GM06990 (cell line): ENCODE results near the gene TCF12.

Source experiments
- DNase-seq: peaks from one replicate; pipeline ENCODE4 v3.0.0-alpha.2; 2011; ENCODE audit not compliant: insufficient read length; ENCODE audit errors: extremely low read depth
- H3K27me3 ChIP-seq: replicated peaks from 2 replicates; pipeline ENCODE4 v1.6.0; 2011; ENCODE audit warnings: low read length; ENCODE audit not compliant: control insufficient read depth, insufficient read depth
- H3K36me3 ChIP-seq: 2 replicates; pipeline ENCODE4 v1.5.1; 2011; ENCODE audit warnings: low read length; ENCODE audit not compliant: control insufficient read depth, insufficient read depth
- H3K4me3 ChIP-seq: replicated peaks from 2 replicates; pipeline ENCODE4 v1.5.1; 2011; ENCODE audit warnings: low read depth, mild to moderate bottlenecking, control low read depth, low read length
- CTCF ChIP-seq: IDR thresholded peaks from 2 replicates; pipeline ENCODE4 v1.5.1; 2011; ENCODE audit warnings: low read length, control low read depth, mild to moderate bottlenecking, inconsistent platforms; ENCODE audit not compliant: insufficient read depth, poor library complexity, severe bottlenecking

The TCF12 gene

GRCh38 chr15:57037548-57037947 is 119.1 kb downstream of the TCF12 start:
- peak; percentile 18 for DNase-seq
- no peak overlapping the region for H3K4me3 ChIP-seq
- no peaks in the 10 kb centered on the region for H3K36me3 ChIP-seq
- no peak for TF ChIP-seq CTCF
- H3K27me3 ChIP-seq = no peaks in the 10 kb centered on the region

- no peak overlapping the region for H3K4me3 ChIP-seq
- no peak for DNase-seq
Measured at GRCh38 chr15:57038040-57038439, 119.6 kb downstream of the TCF12 start.

GRCh38 chr15:57038496-57038895 is 120.1 kb downstream of the TCF12 start:
- Histone ChIP-seq H3K27me3 (no peaks in the 10 kb centered on the region), H3K4me3 (no peak overlapping the region), H3K36me3 (no peaks in the 10 kb centered on the region)
- no peak for DNase-seq
- TF ChIP-seq CTCF = no peak

More at GRCh38 chr15:57038040-57038439, 119.6 kb downstream of the TCF12 start:
- H3K27me3 ChIP-seq = no peaks in the 10 kb centered on the region
- H3K36me3 ChIP-seq = no peaks in the 10 kb centered on the region
- no peak for TF ChIP-seq CTCF

DNA sequence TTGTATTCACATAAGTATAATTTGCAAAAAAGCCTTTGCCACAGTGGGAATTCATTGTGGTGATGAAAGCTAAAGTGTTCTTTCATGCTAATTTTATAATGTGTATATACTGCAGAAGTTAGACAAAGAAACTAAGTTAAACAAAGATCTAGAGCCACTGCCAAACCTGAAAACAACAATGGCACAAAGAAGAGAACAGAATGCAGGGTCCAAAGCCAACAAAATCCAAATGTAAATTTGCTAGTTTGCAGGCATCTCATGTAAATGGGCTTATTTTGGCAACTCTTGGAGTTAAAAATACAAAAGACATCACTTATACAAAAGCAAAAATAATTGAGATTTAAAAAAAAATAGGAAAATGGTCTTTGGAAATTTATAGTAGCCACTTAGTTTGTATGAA is 123.0 kb downstream of the TCF12 start:
- Histone ChIP-seq H3K4me3 (no peak overlapping the region), H3K36me3 (no peaks in the 10 kb centered on the region), H3K27me3 (no peaks in the 10 kb centered on the region)
- no peak for DNase-seq
- no peak for TF ChIP-seq CTCF

GRCh38 chr15:57044072-57044702 is 125.7 kb downstream of the TCF12 start:
- no peaks in the 10 kb centered on the region for H3K36me3 ChIP-seq
- no peak for DNase-seq
- no peak overlapping the region for H3K4me3 ChIP-seq
- no peak for TF ChIP-seq CTCF
- H3K27me3 ChIP-seq = no peaks in the 10 kb centered on the region

DNA sequence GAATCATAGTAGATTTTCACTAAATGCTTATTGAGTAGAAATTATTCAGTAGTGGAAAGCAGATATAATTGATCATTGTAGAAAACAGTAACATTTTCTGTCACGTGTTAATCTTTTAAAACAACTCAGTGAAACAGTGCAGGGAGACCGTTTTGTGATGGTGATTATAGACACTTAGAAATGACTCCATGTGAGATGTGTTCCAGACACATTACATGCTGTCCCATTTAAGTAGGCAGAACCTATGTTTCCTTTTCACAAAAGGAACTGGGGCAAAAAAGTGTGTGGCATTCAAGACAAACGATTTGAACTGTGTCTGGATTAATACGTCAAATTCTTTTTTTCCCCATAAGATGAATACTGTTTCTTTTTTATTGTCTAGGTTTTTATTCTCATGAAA is 126.5 kb downstream of the TCF12 start:
- Histone ChIP-seq H3K36me3 (no peaks in the 10 kb centered on the region), H3K4me3 (no peak overlapping the region), H3K27me3 (no peaks in the 10 kb centered on the region)
- TF ChIP-seq CTCF = no peak
- DNase-seq = no peak
